ENCODE data around the gene ZACN.

The ZACN gene

DNA sequence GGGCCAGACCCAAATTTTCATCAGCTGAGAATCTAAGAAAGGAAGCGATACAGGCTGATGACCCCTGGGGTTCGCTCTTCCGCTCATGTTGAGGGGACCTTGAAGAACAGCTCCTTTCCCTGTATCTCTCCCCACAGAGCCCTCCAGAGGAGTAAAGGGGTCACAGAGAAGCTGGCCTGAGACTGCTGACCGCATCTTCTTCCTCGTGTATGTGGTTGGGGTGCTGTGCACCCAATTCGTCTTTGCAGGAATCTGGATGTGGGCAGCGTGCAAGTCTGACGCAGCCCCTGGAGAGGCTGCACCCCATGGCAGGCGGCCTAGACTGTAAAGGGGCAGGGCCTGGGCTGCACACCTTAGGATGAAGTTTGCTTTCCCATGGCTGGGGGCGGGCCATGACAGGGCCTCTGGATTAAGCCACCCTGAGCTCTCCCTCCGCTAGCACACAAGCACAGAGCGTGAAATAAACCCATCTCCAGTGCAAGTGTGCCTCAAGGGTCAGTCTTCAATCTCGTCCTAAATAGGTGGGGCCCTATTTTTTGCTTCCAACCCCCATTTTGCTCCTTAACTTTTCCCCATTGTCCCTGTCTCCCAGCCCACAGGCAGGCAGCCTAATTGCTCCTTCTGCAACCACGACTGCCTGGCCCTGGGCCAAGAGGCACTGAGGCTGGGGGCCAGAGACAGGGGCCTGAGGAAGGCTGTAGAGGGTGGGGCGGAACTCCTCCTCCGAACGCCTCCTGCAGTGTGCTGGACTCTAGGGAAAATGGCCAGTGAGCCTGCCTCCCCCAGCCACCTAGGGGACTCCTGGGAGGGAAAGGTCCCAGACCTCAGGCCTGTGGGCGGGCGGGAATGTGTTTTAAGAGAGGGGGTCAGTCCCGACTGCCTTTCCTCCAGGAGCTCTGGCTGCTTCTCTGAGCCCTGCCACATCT is 3.6 kb downstream of the ZACN start:
- DNase-seq (ENCODE audit: low read depth in 2 of 2): no peak

DNA sequence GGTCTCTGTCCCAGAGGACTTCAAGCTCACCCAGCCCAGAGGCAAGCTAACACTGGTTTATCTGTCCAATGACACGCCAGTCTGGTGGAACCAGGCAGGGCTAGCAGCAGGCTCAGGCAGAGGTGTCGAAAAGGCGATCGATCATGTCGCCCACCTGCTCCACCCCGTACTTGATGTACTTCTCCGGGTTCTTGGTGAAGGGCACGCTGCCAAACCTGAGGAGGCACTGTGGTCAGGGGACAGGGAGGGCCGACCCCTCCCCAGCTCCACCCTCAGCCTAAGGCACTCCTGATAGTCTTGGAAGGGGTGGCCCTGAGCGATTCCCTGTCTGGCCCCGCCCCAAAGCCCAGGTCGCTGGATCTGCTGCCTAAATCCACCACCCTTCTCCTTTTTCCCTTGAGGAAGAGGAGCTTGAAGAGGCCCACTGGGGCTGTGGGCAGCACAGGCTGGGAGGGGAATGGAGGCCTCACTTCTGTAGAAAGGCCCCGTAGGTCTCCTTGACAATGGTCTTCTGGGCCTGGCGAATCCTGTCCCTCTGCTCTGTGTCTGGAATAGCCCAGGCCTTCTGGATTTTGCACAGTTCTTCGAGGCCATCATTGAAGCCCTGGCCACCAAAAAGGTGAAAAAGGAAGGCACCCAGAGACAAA is 4.7 kb downstream of the ZACN start:
- DNase-seq (ENCODE audit: low read depth in 2 of 2): no peak

DNA sequence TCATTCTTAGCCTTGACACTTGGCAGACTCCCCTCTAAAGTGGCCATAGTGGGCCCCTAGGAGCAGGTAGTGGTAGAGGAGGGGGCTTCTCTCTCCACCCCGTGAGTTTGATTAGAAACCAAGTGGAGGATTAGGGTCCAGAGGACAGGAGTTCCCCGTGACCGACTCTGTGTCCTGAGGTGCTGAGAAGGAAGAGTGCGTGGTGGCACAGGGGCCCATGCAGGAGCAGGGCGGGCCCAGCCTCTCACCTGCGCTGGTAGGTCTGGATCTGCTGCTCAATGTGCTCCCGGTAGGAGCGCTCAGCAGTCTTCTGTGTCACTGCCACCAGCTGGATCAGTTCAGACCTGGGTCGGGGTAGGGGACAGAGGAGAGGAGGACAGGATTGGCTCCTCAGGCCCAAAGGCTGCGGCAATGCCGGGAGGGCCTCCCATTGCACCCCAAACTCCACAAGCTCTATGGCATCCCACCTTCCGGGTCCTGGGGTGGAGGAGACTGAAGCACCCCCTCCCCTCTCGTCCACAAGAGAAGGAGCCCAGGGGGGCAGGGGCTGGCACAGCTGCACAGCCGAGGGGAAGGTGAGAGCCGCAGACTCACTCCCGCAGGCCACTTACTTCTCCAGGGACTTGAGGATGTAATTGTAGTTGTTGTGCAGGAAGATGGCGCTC is 6.2 kb downstream of the ZACN start:
- DNase-seq (ENCODE audit: low read depth in 2 of 2): no peak

DNA sequence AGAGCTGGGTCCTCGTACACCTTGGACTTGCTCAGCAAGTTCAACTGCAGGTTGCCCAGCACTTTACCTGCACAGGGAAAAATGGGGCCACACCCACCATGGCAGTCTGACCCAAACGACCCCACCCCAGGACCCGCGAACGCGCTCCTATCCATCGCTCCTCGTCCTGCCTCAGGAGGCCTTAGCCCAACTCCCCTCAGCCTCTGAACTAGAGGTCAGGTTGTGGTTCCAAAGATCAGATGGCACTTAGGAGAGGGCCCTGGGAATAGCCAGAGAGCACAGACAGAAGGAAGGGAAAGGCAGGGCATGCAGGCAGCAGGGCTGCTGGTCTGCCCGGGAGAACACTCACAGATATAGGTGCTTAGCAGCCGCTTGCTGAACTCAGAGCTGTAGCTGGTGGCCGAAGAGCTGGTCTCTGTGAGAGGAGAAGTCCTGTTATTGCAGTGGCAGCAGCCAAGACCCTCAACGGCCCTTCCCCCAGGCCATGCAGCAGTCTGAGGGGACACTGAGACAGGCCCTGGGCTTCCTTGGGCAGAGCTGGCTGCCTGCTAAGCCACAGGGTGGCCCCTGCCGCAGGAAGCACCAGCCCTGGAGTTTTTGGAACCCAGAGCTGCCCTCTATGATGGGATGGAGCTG is 6.9 kb downstream of the ZACN start:
- DNase-seq (ENCODE audit: low read depth in 2 of 2): no peak

DNA sequence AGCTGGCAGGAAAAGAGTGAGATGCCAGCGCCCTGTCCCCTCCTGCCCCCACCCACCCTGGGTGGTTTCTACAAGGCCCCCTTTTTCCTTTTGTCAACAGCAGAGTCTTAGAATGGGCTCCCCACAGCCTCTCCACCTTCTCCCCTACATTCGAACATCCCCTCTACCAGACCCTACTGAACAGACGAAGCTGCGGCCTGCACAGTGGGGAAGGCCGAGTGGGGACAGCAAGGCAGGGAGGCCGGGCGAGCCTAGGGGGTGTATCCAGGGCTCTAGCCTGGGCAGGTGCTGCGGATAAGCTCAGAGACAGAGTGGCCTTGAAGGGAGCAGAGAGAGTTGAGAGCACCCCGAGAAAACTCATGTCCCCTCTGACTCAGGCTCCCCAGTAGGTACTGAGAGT is 7.4 kb downstream of the ZACN start:
- DNase-seq (ENCODE audit: low read depth in 2 of 2): no peak

DNA sequence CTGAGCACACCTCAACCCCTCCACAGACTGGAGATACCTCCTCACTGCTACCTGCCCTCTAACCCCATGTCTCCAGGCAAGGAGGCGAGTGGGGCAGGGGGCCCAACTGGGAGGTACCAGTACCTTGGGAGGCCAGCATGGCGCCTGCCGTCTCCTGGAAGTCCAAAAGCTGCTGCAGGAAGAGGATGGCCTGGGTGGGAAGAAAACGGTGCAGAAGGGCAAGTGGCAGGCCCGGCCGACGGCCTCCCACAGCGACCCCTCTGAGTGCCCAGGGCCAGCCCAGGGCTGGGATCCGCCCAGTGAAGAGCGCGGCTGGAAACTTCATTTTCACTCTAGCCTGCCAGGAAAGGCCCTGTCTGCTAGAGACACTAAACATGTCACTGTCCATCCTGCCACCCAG is 8.5 kb downstream of the ZACN start:
- no peak for DNase-seq (ENCODE audit: low read depth in 2 of 2)

DNA sequence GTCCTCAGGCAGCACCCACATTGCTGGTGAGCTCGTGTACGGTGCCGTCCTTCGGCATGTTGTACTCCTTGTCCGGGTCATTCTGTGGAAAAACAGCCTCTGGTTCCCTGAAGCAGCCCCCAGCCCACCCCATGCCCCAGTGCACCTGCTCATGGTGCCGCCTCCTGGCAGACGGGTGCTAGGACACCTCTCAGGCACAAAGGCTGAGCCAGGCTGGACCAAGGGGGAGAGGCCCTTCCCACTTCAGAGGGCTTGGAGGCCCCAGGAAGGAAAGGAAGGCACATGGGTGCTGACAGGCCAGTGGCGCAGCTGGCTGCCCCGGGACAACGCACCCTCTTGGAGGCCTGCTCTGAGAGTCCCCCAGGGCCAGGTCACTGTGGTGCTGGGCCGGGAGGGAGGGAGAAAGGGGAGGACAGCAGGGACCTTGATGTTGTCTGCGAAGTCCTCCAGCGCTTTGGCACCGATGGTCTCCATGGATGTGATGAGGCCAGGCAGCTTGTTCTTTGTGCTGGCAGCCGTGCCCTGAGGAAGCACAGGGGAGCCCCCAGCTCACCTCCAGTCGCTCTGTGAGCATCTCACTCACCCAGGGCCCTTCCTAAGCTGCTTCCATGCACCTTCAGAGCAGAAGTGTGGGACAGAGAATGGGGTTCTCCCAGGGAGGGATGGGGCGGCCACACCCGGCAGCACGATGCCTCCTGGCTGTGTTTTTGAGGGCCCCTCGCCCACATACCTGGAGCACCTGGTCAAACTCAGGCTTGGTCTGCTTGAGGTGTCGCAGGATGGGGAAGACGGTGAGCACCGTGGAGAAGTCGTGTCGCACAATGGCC is 9.3 kb downstream of the ZACN start:
- DNase-seq (ENCODE audit: low read depth in 2 of 2): no peak

DNA sequence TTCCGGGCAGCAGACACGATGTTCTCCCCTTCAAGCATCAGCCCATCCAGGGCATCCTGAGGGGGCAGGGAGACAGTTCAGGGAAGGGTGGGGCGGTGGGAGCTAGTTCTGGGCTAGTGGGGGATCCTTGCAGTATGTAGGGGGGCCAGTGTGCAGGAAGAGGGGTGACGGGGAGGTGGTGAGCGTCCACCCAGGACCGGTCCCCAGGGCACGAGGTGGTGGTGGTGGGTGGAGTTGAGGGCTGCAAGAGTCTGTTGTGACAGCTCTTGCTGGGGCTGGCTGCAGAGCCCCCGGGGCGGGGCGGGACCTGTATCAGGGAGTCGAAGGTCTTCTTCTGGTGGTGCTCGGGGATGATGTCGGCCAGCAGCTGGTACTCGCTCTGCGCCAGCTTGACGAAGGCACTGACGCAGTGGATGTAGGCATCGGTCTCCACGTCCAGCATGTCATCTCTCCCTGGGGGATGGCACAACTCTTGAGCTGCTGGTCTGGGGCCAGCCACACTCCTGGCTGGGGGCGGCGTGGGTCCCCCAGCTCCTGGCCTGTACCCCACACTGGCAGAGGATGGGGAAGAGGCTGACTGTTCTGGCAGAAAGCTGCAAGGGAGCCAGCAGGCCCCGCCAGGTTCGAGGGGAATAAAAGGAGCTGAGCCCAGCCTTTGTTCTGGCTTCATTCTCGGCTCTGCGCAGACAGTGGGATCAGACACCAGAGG is 10.0 kb downstream of the ZACN start:
- DNase-seq (ENCODE audit: low read depth in 2 of 2): no peak

DNA sequence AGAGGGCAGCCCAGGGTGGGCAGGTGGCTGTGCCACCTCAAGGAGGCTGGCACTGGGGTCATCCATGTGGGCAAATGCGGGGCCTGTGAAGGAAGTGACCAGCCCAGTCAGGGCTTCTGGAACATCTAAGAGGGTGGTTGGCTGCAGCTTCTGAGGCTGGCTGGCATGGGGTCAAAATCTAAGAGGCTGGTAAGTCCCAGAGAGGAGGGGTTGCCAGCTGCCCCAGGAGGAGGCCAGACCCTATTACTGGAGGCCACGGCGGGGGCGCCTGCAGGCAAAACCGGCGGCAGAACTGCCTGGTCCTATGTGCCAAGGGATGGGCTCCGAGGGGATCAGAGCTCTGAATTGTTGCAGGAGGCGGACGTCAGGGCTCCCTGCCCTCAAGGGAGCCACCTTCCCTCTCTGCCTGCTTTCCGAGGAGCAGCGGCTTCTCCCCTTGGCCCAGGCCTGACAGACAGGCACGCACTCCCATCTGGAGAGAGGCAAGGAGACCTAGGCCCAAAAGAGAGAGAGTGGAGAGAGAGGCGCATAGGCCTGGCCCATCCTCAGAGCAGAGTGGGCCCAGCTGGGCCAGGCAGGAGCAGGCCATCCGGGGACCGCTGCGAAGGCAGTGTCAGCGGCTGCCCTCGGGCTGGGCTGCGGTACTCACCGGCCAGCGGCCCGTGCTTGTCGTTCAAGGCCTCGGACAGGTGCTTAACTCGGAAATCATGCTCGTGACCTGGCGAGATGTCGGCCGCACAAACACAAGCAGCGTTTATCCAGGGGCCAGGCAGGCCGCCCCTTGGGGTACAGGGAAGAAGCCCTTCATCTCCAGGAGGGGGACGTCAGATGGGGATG is 10.9 kb downstream of the ZACN start:
- DNase-seq (ENCODE audit: low read depth in 2 of 2): no peak

DNA sequence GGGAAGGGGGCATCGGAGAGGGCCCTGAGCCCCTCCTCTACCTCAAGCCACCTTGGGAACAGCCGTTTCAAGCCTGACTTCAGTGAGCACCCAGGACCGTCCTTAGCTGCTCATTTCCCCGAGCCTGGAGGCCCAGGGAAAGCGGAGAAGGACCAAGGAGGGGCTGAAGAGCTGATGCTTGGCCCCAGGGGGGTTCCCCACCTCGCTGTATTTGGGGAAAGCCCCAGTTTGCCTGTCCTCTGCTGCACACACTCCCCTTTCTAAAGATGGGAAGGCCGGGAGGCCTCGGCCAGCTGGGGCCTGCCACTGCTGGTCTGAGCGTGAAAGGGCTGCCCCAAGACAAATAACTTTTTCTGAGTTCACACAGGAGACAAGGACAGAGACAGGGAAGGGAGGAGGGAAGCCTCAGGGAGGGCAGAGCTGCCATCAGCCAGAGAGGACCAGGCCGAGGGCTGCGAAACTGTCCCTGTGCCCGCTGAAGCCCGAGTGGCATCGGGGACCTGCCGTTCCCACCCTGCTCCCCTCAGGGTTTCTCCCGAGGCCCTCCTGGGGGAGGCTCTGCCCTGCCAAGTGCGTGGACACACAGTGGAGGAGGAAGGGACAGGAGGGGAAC is 11.6 kb downstream of the ZACN start:
- DNase-seq (ENCODE audit: low read depth in 2 of 2): no peak

DNA sequence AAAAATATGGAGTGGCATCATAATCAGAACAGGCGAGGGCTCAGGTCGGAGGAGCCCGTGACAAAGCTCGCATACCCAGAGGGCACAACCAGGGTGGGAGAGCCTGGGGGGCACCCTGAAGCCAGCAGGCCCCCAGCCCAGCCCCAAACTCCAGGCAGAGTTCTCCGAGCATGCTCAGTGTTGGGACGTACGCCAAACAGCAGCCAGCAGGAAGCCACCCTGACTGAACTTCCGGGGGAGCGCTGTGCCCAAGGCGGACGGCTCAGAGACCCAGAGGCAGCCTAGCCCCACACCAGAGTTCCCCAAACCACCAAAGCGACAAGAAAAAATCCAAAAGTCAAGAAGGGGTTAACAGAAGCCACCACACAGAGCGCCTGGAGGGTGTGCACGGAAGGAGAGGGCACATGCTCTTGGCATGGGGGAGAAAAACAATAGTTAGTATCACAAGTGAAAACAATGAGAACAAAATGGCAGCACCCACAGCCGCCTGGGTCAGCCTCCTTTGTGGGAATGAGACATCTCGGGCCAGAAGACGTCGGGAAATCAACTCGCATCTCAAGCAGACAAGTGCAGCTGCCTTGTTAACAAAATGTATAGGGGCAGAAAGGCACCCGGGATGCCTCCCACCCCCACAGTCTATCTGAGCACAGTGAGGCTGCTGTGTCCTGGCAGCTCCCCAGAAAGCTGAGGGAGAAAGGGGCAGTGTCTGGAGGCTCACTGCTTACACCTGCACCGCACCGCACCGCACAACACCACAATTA is 12.7 kb downstream of the ZACN start:
- no peak for DNase-seq (ENCODE audit: low read depth in 2 of 2)

DNA sequence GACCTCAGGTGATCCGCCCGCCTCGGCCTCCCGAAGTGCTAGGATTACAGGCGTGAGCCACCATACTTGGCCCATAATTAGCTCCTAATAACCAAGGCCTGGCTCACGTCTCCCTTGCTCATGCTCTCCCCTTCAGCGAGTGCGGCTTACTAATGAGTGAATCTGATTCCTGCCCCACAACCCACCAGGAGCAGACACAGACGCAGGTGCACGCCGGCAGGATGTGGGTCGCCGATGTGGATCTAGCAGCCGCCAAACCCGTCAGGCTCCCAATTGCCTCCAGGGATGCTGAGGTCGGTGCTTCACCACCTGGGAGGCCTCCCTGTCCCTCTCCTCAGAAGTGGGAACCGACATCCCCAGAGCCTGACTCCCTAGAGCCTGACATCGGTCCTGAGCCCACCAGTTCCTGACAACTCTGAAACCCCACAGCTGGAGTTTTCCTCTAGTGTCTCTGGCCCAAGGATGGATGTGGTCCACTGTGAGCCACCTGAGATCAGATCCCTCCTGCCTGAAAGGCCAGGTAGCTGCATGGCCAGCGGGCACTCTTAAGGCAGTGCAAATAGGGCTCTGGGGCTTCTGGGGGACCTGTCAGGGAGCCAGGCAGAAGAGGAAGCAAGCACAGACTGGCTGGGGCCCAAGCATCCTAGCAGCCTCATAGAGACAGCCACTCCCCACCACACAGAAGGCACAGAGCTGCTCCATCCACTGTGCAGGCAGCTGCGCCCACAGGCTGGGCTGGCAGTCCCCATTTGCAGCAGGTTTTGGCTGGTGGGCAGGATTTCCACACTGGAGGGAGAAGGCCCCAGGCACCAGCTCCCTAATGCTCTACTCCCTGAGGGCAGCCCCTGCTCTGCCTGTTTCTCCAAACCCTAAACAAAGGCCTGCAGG is 13.8 kb downstream of the ZACN start:
- DNase-seq (ENCODE audit: low read depth in 2 of 2): no peak

DNA sequence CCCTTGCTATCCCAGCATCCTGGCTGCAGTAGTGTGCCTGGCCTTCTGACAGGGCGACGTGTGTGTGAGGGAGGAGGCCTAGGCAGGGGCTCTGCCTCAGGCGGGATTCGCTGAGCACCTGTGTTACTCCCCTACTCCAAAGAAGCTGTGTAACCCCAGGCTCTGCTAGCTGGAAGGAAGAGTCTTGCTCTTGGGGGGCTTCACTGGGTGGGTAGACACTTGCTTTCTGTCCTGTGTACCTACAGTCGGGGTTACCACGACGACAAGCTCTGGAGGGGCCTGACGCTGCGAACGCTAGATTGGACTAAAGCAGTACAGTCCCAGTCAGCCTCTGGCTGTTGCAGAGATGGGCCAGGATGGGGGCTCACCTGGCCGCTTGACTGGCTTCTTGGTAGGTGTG is 15.1 kb downstream of the ZACN start:
- no peak for DNase-seq (ENCODE audit: low read depth in 2 of 2)

DNA sequence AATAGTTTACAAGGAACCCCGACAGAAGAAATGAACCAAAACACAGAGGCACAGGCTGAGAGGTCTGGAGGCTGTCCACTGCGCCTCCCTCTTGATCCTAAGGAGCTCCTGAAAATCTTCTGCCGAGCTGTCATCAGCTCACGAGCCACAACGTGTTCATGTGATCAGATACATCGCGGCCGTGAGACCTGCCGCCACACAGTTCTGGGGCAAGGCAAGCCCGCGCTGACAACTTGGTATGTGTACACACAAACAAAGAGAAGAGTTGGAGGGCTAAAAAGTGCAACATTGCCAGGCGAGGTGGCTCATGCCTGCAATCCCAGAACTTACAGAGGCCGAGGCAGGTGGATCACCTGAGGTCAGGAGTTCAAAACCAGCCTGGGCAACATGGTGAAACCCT is 17.0 kb downstream of the ZACN start:
- DNase-seq (ENCODE audit: low read depth in 2 of 2): no peak

DNA sequence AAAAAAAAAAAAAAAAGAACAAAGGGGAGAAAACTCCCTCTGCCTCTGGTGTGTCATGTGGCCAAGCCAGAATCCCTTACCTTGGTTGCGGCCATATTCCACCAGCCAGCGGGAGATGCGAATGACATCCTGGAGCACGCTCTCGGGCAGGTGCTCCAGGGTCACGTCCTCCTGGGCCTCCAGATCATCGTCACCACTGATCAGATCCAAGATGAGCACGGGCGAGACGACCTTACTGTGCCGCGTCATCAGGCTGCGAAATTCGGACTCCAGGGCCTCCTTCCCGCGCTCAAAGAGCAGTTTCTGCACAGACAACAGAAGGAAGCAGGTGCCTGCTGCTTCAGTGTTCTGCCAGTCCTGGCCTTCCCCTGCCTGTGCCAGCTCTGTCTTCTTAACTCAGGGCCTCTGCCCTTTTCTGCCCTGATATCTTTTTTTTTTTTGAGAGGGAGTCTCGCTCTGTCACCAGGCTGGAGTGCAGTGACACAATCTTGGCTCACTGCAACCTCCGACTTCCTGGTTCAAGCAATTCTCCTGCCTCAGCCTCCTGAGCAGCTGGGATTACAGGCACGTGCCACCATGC is 18.8 kb downstream of the ZACN start:
- no peak for DNase-seq (ENCODE audit: low read depth in 2 of 2)

DNA sequence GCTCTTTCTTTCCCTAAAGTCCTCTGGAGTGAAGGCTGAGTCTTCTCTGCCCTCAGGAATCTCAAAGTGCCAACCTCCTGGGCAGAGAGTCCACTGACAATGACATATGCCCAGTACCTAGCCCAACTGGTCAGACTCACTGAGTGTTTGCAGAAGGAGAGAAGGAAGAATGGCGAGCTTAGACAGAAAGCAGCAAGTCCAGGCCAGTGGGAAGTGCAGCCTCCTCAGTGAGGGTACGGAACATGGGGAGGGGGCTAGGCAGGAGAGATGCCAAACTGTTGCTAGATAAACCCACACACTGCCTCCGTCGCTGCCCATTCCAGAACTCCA is 23.9 kb downstream of the ZACN start:
- no peak for DNase-seq (ENCODE audit: low read depth in 2 of 2)

Measured in stimulated activated CD8-positive, alpha-beta memory T cell treated with anti-CD3 and anti-CD28 coated beads, Interleukin-2, amount 100 ng/mL, for 1 hour (primary cell).